ENCODE data around the gene FOXG1. TPM values are rescaled to one million over a fixed set of nuclear protein-coding genes. Genes with fewer than 3 reads are reported as not detected.

Gene FOXG1
- total and polyA plus RNA-seq, 2 donors from 2014 or later: not detected

GRCh38 chr14:28765831-28766468 lies 637 bp upstream of the FOXG1 start:
- H3K27me3 ChIP-seq (ENCODE audit: control insufficient read depth, insufficient read depth, low read length): peaks cover 77% of the 10 kb centered on the region
- H3K9ac ChIP-seq (ENCODE audit: low read length in 3 of 3): no peak overlapping the region
- no peaks in the 10 kb centered on the region for H3K4me1 ChIP-seq (ENCODE audit: control insufficient read depth in 2 of 3, insufficient read depth in 2 of 3, low read depth in 1 of 3, low read length in 3 of 3)
- DNase-seq: peak in 4 of 5 donors; percentile 43 to 77 (median 67)
- TF ChIP-seq, protein P1, sequence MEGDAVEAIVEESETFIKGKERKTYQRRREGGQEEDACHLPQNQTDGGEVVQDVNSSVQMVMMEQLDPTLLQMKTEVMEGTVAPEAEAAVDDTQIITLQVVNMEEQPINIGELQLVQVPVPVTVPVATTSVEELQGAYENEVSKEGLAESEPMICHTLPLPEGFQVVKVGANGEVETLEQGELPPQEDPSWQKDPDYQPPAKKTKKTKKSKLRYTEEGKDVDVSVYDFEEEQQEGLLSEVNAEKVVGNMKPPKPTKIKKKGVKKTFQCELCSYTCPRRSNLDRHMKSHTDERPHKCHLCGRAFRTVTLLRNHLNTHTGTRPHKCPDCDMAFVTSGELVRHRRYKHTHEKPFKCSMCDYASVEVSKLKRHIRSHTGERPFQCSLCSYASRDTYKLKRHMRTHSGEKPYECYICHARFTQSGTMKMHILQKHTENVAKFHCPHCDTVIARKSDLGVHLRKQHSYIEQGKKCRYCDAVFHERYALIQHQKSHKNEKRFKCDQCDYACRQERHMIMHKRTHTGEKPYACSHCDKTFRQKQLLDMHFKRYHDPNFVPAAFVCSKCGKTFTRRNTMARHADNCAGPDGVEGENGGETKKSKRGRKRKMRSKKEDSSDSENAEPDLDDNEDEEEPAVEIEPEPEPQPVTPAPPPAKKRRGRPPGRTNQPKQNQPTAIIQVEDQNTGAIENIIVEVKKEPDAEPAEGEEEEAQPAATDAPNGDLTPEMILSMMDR (IDR thresholded peaks at IDR 0.05; ENCODE audit: borderline replicate concordance, extremely low read depth, insufficient read depth): no peak
- peak overlapping the region in 2 of 3 donors; percentile 12 to 16 for H3K4me3 ChIP-seq (ENCODE audit: low read length in 3 of 3)
- H3K9me3 ChIP-seq (ENCODE audit: control insufficient read depth in 2 of 3, insufficient read depth in 1 of 3, low read length in 3 of 3): no peaks in the 10 kb centered on the region
- H3K27ac ChIP-seq (ENCODE audit: low read depth in 2 of 2, low read length in 2 of 2): no peak overlapping the region
- H3K36me3 ChIP-seq (ENCODE audit: control insufficient read depth in 2 of 3, insufficient read depth in 3 of 3, low read length in 3 of 3): no peaks in the 10 kb centered on the region
- intact Hi-C loops (cut with DNase I): no loop called here
- no peak for FAIRE-seq

DNA sequence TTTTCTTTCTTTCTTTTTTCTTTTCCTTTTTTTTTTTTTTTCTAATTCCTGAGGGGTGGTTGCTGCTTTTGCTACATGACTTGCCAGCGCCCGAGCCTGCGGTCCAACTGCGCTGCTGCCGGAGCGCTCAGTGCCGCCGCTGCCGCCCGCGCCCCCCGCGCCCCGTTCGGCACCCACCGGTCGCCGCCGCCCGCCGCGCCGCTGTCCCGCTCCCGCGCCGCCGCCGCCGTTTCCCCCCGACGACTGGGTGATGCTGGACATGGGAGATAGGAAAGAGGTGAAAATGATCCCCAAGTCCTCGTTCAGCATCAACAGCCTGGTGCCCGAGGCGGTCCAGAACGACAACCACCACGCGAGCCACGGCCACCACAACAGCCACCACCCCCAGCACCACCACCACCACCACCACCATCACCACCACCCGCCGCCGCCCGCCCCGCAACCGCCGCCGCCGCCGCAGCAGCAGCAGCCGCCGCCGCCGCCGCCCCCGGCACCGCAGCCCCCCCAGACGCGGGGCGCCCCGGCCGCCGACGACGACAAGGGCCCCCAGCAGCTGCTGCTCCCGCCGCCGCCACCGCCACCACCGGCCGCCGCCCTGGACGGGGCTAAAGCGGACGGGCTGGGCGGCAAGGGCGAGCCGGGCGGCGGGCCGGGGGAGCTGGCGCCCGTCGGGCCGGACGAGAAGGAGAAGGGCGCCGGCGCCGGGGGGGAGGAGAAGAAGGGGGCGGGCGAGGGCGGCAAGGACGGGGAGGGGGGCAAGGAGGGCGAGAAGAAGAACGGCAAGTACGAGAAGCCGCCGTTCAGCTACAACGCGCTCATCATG lies 654 bp downstream of the FOXG1 start:
- Histone ChIP-seq H3K27ac (ENCODE audit: low read depth in 2 of 2, low read length in 2 of 2) (no peak overlapping the region), H3K27me3 (ENCODE audit: control insufficient read depth, insufficient read depth, low read length) (peaks cover 75% of the 10 kb centered on the region), H3K4me1 (ENCODE audit: control insufficient read depth in 2 of 3, insufficient read depth in 2 of 3, low read depth in 1 of 3, low read length in 3 of 3) (no peaks in the 10 kb centered on the region), H3K9ac (ENCODE audit: low read length in 3 of 3) (no peak overlapping the region), H3K9me3 (ENCODE audit: control insufficient read depth in 2 of 3, insufficient read depth in 1 of 3, low read length in 3 of 3) (no peaks in the 10 kb centered on the region), H3K4me3 (ENCODE audit: low read length in 3 of 3) (no peak overlapping the region), H3K36me3 (ENCODE audit: control insufficient read depth in 2 of 3, insufficient read depth in 3 of 3, low read length in 3 of 3) (no peaks in the 10 kb centered on the region)
- TF ChIP-seq, protein P1 (IDR thresholded peaks at IDR 0.05; ENCODE audit: borderline replicate concordance, extremely low read depth, insufficient read depth): no peak
- intact Hi-C loops (cut with DNase I): no loop called here
- no peak for DNase-seq
- no peak for FAIRE-seq

DNA sequence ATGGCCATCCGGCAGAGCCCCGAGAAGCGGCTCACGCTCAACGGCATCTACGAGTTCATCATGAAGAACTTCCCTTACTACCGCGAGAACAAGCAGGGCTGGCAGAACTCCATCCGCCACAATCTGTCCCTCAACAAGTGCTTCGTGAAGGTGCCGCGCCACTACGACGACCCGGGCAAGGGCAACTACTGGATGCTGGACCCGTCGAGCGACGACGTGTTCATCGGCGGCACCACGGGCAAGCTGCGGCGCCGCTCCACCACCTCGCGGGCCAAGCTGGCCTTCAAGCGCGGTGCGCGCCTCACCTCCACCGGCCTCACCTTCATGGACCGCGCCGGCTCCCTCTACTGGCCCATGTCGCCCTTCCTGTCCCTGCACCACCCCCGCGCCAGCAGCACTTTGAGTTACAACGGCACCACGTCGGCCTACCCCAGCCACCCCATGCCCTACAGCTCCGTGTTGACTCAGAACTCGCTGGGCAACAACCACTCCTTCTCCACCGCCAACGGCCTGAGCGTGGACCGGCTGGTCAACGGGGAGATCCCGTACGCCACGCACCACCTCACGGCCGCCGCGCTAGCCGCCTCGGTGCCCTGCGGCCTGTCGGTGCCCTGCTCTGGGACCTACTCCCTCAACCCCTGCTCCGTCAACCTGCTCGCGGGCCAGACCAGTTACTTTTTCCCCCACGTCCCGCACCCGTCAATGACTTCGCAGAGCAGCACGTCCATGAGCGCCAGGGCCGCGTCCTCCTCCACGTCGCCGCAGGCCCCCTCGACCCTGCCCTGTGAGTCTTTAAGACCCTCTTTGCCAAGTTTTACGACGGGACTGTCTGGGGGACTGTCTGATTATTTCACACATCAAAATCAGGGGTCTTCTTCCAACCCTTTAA lies 1.5 kb downstream of the FOXG1 start:
- Histone ChIP-seq H3K4me3 (ENCODE audit: low read length in 3 of 3) (no peak overlapping the region), H3K36me3 (ENCODE audit: control insufficient read depth in 2 of 3, insufficient read depth in 3 of 3, low read length in 3 of 3) (no peaks in the 10 kb centered on the region), H3K27ac (ENCODE audit: low read depth in 2 of 2, low read length in 2 of 2) (no peak overlapping the region), H3K4me1 (ENCODE audit: control insufficient read depth in 2 of 3, insufficient read depth in 2 of 3, low read depth in 1 of 3, low read length in 3 of 3) (no peaks in the 10 kb centered on the region), H3K27me3 (ENCODE audit: control insufficient read depth, insufficient read depth, low read length) (peaks cover 75% of the 10 kb centered on the region), H3K9me3 (ENCODE audit: control insufficient read depth in 2 of 3, insufficient read depth in 1 of 3, low read length in 3 of 3) (no peaks in the 10 kb centered on the region), H3K9ac (ENCODE audit: low read length in 3 of 3) (no peak overlapping the region)
- DNase-seq (peak in 3 of 5 donors; percentile 55 to 66 (median 58)), FAIRE-seq (no peak)
- intact Hi-C loops (cut with DNase I): no loop called here
- TF ChIP-seq, protein P1 (IDR thresholded peaks at IDR 0.05; ENCODE audit: borderline replicate concordance, extremely low read depth, insufficient read depth): no peak
